Measurements from ENCODE around the gene MAP2K1.
"Not testable (repeated sequence)": the region's sequence is repeated elsewhere in the genome, so short reads cannot be mapped to it uniquely, and the experiment has no call there.

MAP2K1 gene

GRCh38 chr15:66423149-66423548, 36.4 kb downstream of the MAP2K1 start:
- DNase-seq (ENCODE audit: low read depth in 2 of 2, low spot score in 1 of 2) = no peak

GRCh38 chr15:66424963-66425612, 38.4 kb downstream of the MAP2K1 start:
- DNase-seq (ENCODE audit: low read depth in 2 of 2, low spot score in 1 of 2) = no peak

GRCh38 chr15:66425837-66426236, 39.1 kb downstream of the MAP2K1 start:
- DNase-seq (ENCODE audit: low read depth in 2 of 2, low spot score in 1 of 2) = no peak

GRCh38 chr15:66429117-66429516, 42.4 kb downstream of the MAP2K1 start:
- DNase-seq (ENCODE audit: low read depth in 2 of 2, low spot score in 1 of 2) = no peak

GRCh38 chr15:66429546-66429945, 42.8 kb downstream of the MAP2K1 start:
- DNase-seq (ENCODE audit: low read depth in 2 of 2, low spot score in 1 of 2) = no peak

- no peak for DNase-seq (ENCODE audit: low read depth in 2 of 2, low spot score in 1 of 2)
Measured at GRCh38 chr15:66430627-66431255, 44.0 kb downstream of the MAP2K1 start.

- no peak for DNase-seq (ENCODE audit: low read depth in 2 of 2, low spot score in 1 of 2)
Measured at GRCh38 chr15:66433726-66434125, 47.0 kb downstream of the MAP2K1 start.

- DNase-seq (ENCODE audit: low read depth in 2 of 2, low spot score in 1 of 2) = no peak
Measured at GRCh38 chr15:66440501-66440900, 53.8 kb downstream of the MAP2K1 start.

GRCh38 chr15:66452420-66452819, 65.7 kb downstream of the MAP2K1 start:
- no peak for DNase-seq (ENCODE audit: low read depth in 2 of 2, low spot score in 1 of 2)

GRCh38 chr15:66452971-66453580, 66.4 kb downstream of the MAP2K1 start:
- DNase-seq (ENCODE audit: low read depth in 2 of 2, low spot score in 1 of 2) = no peak

- DNase-seq (ENCODE audit: low read depth in 2 of 2, low spot score in 1 of 2) = no peak
Measured at GRCh38 chr15:66454143-66454542, 67.4 kb downstream of the MAP2K1 start.

GRCh38 chr15:66456211-66456610, 69.5 kb downstream of the MAP2K1 start:
- no peak for DNase-seq (ENCODE audit: low read depth in 2 of 2, low spot score in 1 of 2)

GRCh38 chr15:66459818-66460615, 73.3 kb downstream of the MAP2K1 start:
- no peak for DNase-seq (ENCODE audit: low read depth in 2 of 2, low spot score in 1 of 2)

GRCh38 chr15:66461294-66461693, 74.6 kb downstream of the MAP2K1 start:
- not testable (repeated sequence) for DNase-seq (ENCODE audit: low read depth in 2 of 2, low spot score in 1 of 2)

- DNase-seq (ENCODE audit: low read depth in 2 of 2, low spot score in 1 of 2) = no peak
Measured at GRCh38 chr15:66461917-66462316, 75.2 kb downstream of the MAP2K1 start.

- no peak for DNase-seq (ENCODE audit: low read depth in 2 of 2, low spot score in 1 of 2)
Measured at GRCh38 chr15:66462627-66463026, 75.9 kb downstream of the MAP2K1 start.

GRCh38 chr15:66465294-66465693, 78.6 kb downstream of the MAP2K1 start:
- DNase-seq (ENCODE audit: low read depth in 2 of 2, low spot score in 1 of 2) = not testable (repeated sequence)

- not testable (repeated sequence) for DNase-seq (ENCODE audit: low read depth in 2 of 2, low spot score in 1 of 2)
Measured at GRCh38 chr15:66467162-66468040, 80.7 kb downstream of the MAP2K1 start.

- not testable (repeated sequence) for DNase-seq (ENCODE audit: low read depth in 2 of 2, low spot score in 1 of 2)
Measured at GRCh38 chr15:66470825-66471224, 84.1 kb downstream of the MAP2K1 start.

- DNase-seq (ENCODE audit: low read depth in 2 of 2, low spot score in 1 of 2) = no peak
Measured at GRCh38 chr15:66472176-66472999, 85.7 kb downstream of the MAP2K1 start.

All from stimulated activated CD8-positive, alpha-beta memory T cell treated with anti-CD3 and anti-CD28 coated beads, Interleukin-4, amount 100 ng/mL, for 4 hours (primary cell).